HEK293T (cell line): ENCODE data around the gene PDSS2.

ENCODE experiments used
- CTCF ChIA-PET: fragments of 350-600 bp; formaldehyde crosslinking; extraction: SDS; loops from one replicate; lab custom pipeline; 2021; ENCODE audit warnings: antibody characterized with exemption, inconsistent platforms; lab: Yijun Ruan, JAX
- POLR2A ChIA-PET: fragments of 350-600 bp; formaldehyde crosslinking; extraction: SDS; loops from one replicate; lab custom pipeline; 2020; ENCODE audit warnings: antibody characterized with exemption, inconsistent platforms; lab: Yijun Ruan, JAX
- DNase-seq: peaks from one replicate; pipeline ENCODE4 v3.0.0; 2012; ENCODE audit warnings: mixed read lengths; ENCODE audit errors: extremely low spot score
- ARNT ChIP-seq: fragments of 450-650 bp; IDR thresholded peaks from 2 replicates; pipeline ENCODE4 v1.6.1; 2017; ENCODE audit warnings: mild to moderate bottlenecking
- BHLHE40 ChIP-seq: fragments of 450-650 bp; IDR thresholded peaks from 2 replicates; pipeline ENCODE4 v1.6.1; 2016; ENCODE audit warnings: mild to moderate bottlenecking, moderate library complexity, borderline replicate concordance
- CTBP1 ChIP-seq: fragments of 450-650 bp; IDR thresholded peaks from 2 replicates; pipeline ENCODE4 v1.6.1; 2016; ENCODE audit warnings: borderline replicate concordance
- ELF4 ChIP-seq: fragments of 450-650 bp; IDR thresholded peaks from 2 replicates; pipeline ENCODE4 v1.6.1; 2017; ENCODE audit warnings: antibody characterized with exemption
- FOXA1 ChIP-seq: fragments of 450-650 bp; IDR thresholded peaks from 2 replicates; pipeline ENCODE4 v1.6.1; 2016; ENCODE audit warnings: mild to moderate bottlenecking
- FOXK2 ChIP-seq: fragments of 450-650 bp; IDR thresholded peaks from 2 replicates; pipeline ENCODE4 v1.6.1; 2016; ENCODE audit warnings: mild to moderate bottlenecking
- FOXM1 ChIP-seq: fragments of 450-650 bp; IDR thresholded peaks from 2 replicates; pipeline ENCODE4 v1.6.1; 2017; ENCODE audit warnings: mild to moderate bottlenecking, borderline replicate concordance
- HDGF ChIP-seq: fragments of 450-650 bp; IDR thresholded peaks from 2 replicates; pipeline ENCODE4 v1.6.1; 2017; ENCODE audit warnings: antibody characterized with exemption, borderline replicate concordance
- L3MBTL2 ChIP-seq: fragments of 450-650 bp; conservative IDR thresholded peaks from 2 replicates; pipeline ENCODE4 v1.6.1; 2016; ENCODE audit warnings: mild to moderate bottlenecking
- LEF1 ChIP-seq: fragments of 450-650 bp; IDR thresholded peaks from 2 replicates; pipeline ENCODE4 v1.6.1; 2017; ENCODE audit warnings: mild to moderate bottlenecking, borderline replicate concordance
- NFRKB ChIP-seq: fragments of 450-650 bp; IDR thresholded peaks from 2 replicates; pipeline ENCODE4 v1.6.1; 2016; ENCODE audit warnings: mild to moderate bottlenecking, moderate library complexity
- PKNOX1 ChIP-seq: fragments of 450-650 bp; IDR thresholded peaks from 2 replicates; pipeline ENCODE4 v1.6.1; 2016
- SP1 ChIP-seq: fragments of 450-650 bp; IDR thresholded peaks from 2 replicates; pipeline ENCODE4 v1.6.1; 2017
- TARDBP ChIP-seq: fragments of 450-650 bp; IDR thresholded peaks from 2 replicates; pipeline ENCODE4 v1.6.1; 2016
- ZNF384 ChIP-seq: fragments of 450-650 bp; IDR thresholded peaks from 2 replicates; pipeline ENCODE4 v1.6.1; 2016

The PDSS2 gene

DNA sequence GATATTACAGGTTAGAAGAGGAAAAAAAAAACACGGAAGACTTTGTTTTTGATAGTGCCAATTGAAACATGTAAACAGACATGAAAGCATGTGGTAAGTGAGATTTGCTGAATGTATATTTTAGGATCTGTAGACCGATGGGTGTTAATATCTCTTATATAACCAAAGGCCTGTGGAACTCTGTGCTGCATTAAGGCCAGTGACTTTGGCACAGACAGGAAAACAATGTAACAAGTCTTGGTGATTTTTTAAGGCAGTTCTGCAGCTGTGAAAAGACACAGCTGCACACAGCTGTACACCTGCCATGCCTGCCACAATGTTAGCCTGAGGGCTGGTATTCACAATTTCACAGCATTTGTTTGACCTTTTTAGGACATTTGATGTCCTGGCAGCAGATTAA lies 36.6 kb upstream of the PDSS2 start:
- TF ChIP-seq LEF1 (no peak), BHLHE40 (no peak), NFRKB (no peak), TARDBP (no peak), FOXM1 (no peak), PKNOX1 (no peak), SP1 (no peak), ARNT (no peak), ZNF384 (no peak), L3MBTL2 (no peak), FOXK2 (no peak), FOXA1 (no peak), CTBP1 (no peak), HDGF (no peak), ELF4 (no peak)
- ChIA-PET POLR2A (interaction anchor here (11.4 kb wide), 1 partner anchor 36 kb away, joined by 78 read pairs; the partner anchor contains the start of gene PDSS2), CTCF (no interaction called here)
- DNase-seq, result no peak

DNA sequence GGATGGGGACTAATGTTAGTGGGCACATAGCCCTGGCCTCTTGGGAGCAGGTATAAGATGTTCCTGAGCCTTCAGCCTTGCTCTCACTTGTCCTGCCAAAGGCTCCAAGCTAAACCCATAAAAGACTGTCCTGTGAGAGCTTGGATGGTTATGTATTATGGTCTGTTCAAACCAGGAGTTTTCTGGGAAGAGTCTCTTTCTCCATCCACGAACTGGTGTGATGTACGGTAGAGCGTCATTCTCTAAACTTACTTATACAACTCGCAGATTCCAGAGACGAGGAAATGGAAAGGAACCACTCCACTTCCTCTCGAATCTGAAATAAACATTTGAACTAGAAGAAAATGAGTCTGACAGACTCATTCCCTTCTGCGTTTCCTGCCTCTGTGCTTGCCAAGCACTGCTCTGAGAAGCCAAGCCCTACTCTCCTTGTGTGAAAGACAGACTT lies 35.9 kb upstream of the PDSS2 start:
- ChIA-PET POLR2A (interaction anchor here (11.4 kb wide), 1 partner anchor 35 kb away, joined by 78 read pairs; the partner anchor contains the start of gene PDSS2), CTCF (interaction anchor here (0.6 kb wide), 1 partner anchor 10 kb away, joined by 5 read pairs; no protein-coding TSS in a partner anchor)
- TF ChIP-seq LEF1, result no peak
- TF ChIP-seq PKNOX1, result no peak
- TF ChIP-seq ELF4, result no peak
- no peak for DNase-seq

DNA sequence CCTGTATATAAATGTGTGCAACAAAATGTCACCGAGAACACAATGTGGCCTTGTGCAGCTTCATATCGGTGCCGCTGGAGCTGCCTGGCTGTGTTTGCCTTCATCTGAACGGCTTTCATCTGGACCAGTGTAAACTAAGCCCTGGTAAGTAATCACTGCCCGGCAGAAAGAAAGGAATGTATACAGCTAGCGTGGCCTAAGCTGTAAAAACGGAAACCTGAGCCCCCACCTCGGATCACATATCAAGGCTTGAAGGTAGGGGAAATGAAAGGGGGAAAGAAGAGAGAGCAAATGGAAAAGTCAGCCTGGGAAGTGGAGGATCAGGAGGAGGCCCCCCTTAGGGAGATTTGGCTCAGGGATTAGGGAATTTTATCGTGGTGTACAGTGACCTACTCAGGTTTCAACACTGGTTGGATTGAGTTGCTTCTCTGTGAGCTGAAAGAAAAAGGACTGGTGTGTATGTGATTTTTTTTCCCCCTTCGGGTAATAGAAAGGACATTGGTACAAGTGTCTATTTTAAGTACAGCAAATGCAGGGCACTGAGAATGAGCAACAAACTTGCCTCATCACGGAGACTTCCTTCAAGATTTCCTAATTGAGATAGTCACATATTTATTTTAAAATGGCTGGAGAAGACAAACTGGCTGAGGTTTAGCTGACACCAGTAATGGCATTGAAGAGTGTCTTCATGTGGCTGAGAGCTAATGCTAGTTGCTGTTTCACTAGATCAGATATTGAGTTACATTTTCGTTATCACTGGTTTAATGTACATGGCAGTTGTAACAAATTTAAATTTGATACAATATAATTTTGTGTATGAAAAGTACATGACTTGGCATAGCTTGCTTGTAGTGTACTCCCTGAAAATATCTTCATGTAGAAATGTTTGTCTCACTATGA lies 34.0 kb upstream of the PDSS2 start:
- ChIA-PET CTCF (interaction anchor here (0.5 to 0.9 kb wide), 4 partner anchors 34 to 494 kb away, joined by 3 to 6 read pairs (median 4); partner anchors contain the start of gene PDSS2), POLR2A (interaction anchor here (1.0 to 11.4 kb wide), 3 partner anchors 15 to 47 kb away, joined by 3 to 78 read pairs (median 3); partner anchors contain the start of gene PDSS2)
- DNase-seq, result peak; percentile 55
- peak; percentile 65 for TF ChIP-seq PKNOX1
- no peak for TF ChIP-seq HDGF
- TF ChIP-seq CTBP1, result peak; percentile 78

DNA sequence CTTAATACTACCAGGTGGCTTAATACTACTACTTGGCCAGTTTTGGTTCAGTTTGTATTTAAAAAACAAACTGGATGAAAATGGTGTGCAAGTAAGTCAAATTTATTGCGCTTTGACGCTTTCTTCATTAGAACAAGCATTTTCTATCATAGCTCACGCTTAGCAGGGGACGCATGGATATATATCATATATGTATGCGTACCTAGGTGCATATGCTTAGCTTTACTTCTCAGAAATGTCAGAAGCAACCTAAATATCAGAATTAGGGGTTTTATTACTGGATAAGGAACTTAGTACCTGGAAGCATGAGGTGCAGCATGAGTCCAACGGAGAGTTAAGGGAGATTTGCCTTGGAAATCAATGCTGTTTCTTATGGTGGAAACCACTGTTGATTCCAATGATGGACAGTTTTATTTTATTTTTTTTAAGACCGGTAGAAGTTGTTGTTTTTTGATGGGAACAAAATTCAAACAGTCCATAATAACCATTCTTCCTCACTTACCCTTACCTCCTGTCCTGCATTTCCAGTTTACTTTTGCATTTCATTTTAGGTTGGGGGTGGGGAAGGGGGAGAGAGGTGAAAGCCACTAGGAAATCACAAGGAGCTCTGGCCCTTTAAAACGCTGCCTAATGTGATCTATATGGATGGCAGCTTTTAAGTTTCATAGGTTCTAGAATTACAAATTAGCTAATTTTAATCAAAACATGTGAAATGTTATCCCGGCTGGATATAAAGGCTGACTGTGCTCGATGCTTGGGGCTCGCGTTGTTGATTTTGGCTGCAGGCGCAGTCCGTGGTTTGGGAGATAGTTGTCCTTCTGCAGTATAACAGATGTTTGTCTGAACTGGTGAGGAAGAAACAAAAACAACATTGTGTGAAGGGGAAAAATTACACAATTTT lies 32.6 kb upstream of the PDSS2 start:
- no peak for TF ChIP-seq LEF1
- peak; percentile 58; the same call in 1 of the 2 replicates for TF ChIP-seq CTBP1
- no peak for TF ChIP-seq HDGF
- peak; percentile 93 for TF ChIP-seq PKNOX1
- DNase-seq, result no peak
- ChIA-PET POLR2A (interaction anchor here (2.0 to 11.4 kb wide), 2 partner anchors 32 to 176 kb away, joined by 6 to 78 read pairs; partner anchors contain the start of gene PDSS2), CTCF (interaction anchor here (0.6 to 0.9 kb wide), 2 partner anchors 33 to 224 kb away, joined by 3 to 6 read pairs; partner anchors contain the start of gene PDSS2)

GRCh38 chr6:107491138-107491609 lies 31.8 kb upstream of the PDSS2 start:
- peak; percentile 27 for DNase-seq

More at GRCh38 chr6:107491138-107491609, 31.8 kb upstream of the PDSS2 start:
- TF ChIP-seq HDGF (no peak), L3MBTL2 (no peak)
- CTCF ChIA-PET, result interaction anchor here (0.6 kb wide), 1 partner anchor 175 kb away, joined by 3 read pairs; no protein-coding TSS in a partner anchor
- POLR2A ChIA-PET, result interaction anchor here (1.0 to 11.4 kb wide), 3 partner anchors 31 to 176 kb away, joined by 3 to 78 read pairs (median 6); partner anchors contain the start of gene PDSS2
